Neural cell (in vitro differentiated cells): ENCODE measurements around the gene RNF213. TPM values are rescaled to one million over a fixed set of nuclear protein-coding genes. Genes with fewer than 3 reads are reported as not detected.
A peak's percentile ranks its signal among the peaks of the same experiment; 100 is the strongest.

Source experiments
- H2AFZ ChIP-seq: fragments of 200-600, 300-800 bp; sonication (generic), shearing (Covaris generic); 2 replicates; pipeline ENCODE4 v1.6.0; 2014; ENCODE audit warnings: low read depth, mild to moderate bottlenecking, antibody characterized with exemption, low read length, moderate library complexity
- H3F3A ChIP-seq: fragments of 200-600 bp; shearing (Covaris generic); 2 replicates; pipeline ENCODE4 v1.6.1; 2016; ENCODE audit warnings: mild to moderate bottlenecking, moderate library complexity, mixed read lengths, antibody characterized with exemption, low read length; ENCODE audit not compliant: insufficient read depth, poor library complexity, severe bottlenecking
- H3K27ac ChIP-seq: fragments of 200-600, 300-800 bp; sonication (generic), shearing (Covaris generic); 2 replicates; pipeline ENCODE4 v1.5.1; 2014; ENCODE audit warnings: mild to moderate bottlenecking, low read length, moderate library complexity
- H3K27me3 ChIP-seq: fragments of 300-800, 200-600 bp; sonication (generic), shearing (Covaris generic); 2 replicates; pipeline ENCODE4 v1.6.0; 2014; ENCODE audit warnings: mild to moderate bottlenecking, low read depth, low read length, moderate library complexity; ENCODE audit not compliant: insufficient read depth
- H3K36me3 ChIP-seq: fragments of 300-800, 200-600 bp; sonication (generic), shearing (Covaris generic); 2 replicates; pipeline ENCODE4 v1.5.1; 2014; ENCODE audit warnings: mild to moderate bottlenecking, antibody characterized with exemption, low read length, moderate library complexity; ENCODE audit not compliant: insufficient read depth
- H3K4me2 ChIP-seq: fragments of 300-800, 200-600 bp; sonication (generic), shearing (Covaris generic); 2 replicates; pipeline ENCODE4 v1.6.0; 2014; ENCODE audit warnings: mild to moderate bottlenecking, low read length
- H3K4me3 ChIP-seq: fragments of 300-800, 200-600 bp; sonication (generic), shearing (Covaris generic); 2 replicates; pipeline ENCODE4 v1.5.1; 2014; ENCODE audit warnings: mild to moderate bottlenecking, low read length, moderate library complexity
- H3K79me2 ChIP-seq: fragments of 200-600 bp; shearing (Covaris generic); replicated peaks from 2 replicates; pipeline ENCODE4 v1.6.0; 2014; ENCODE audit warnings: mild to moderate bottlenecking, low read length, moderate library complexity; ENCODE audit not compliant: insufficient read depth
- H3K9ac ChIP-seq: fragments of 300-800, 200-600 bp; sonication (generic), shearing (Covaris generic); 2 replicates; pipeline ENCODE4 v1.6.1; 2016; ENCODE audit warnings: mild to moderate bottlenecking, low read length, mixed read lengths
- H3K9me2 ChIP-seq: fragments of 200-600 bp; shearing (Covaris generic); 2 replicates; pipeline ENCODE4 v1.6.1; 2016; ENCODE audit warnings: mild to moderate bottlenecking, low read length, mixed read lengths; ENCODE audit not compliant: insufficient read depth
- H3K9me3 ChIP-seq: fragments of 200-600, 300-800 bp; sonication (generic), shearing (Covaris generic); 2 replicates; pipeline ENCODE4 v1.6.1; 2016; ENCODE audit warnings: mild to moderate bottlenecking, mixed run types, low read length, moderate library complexity, mixed read lengths
- H4K20me1 ChIP-seq: fragments of 200-600 bp; shearing (Covaris generic); 2 replicates; pipeline ENCODE4 v1.6.1; 2016; ENCODE audit warnings: mild to moderate bottlenecking, mixed run types; ENCODE audit not compliant: insufficient read depth
- CTCF ChIP-seq: fragments of 450-650 bp; IDR thresholded peaks from 2 replicates; pipeline ENCODE4 v1.5.1; 2014; ENCODE audit warnings: antibody characterized with exemption, mild to moderate bottlenecking, moderate library complexity; ENCODE audit not compliant: poor library complexity, severe bottlenecking
- EP300 ChIP-seq: fragments of 450-650 bp; conservative IDR thresholded peaks from 2 replicates; pipeline ENCODE4 v1.6.1; 2014; ENCODE audit warnings: antibody characterized with exemption, mild to moderate bottlenecking, moderate library complexity; ENCODE audit not compliant: poor library complexity, severe bottlenecking
- EZH2 ChIP-seq: fragments of 200-600, 300-800 bp; shearing (Covaris generic), sonication (generic); IDR thresholded peaks from 2 replicates; pipeline ENCODE4 v1.6.1; 2014; ENCODE audit warnings: antibody characterized with exemption, low read length, borderline replicate concordance, mild to moderate bottlenecking; ENCODE audit not compliant: insufficient read depth, poor library complexity, severe bottlenecking
- MXI1 ChIP-seq: fragments of 450-650 bp; conservative IDR thresholded peaks from 2 replicates; pipeline ENCODE4 v1.6.1; 2014; ENCODE audit warnings: antibody characterized with exemption, mild to moderate bottlenecking; ENCODE audit not compliant: poor library complexity, severe bottlenecking
- POLR2AphosphoS5 ChIP-seq: IDR thresholded peaks from 2 replicates; pipeline ENCODE4 v1.6.1; 2012
- RAD21 ChIP-seq: fragments of 450-650 bp; conservative IDR thresholded peaks from 2 replicates; pipeline ENCODE4 v1.6.1; 2014; ENCODE audit warnings: antibody characterized with exemption, mild to moderate bottlenecking, moderate library complexity
- REST ChIP-seq: IDR thresholded peaks from 2 replicates; pipeline ENCODE4 v1.6.1; 2012; ENCODE audit warnings: borderline replicate concordance
- SMC3 ChIP-seq: fragments of 450-650 bp; conservative IDR thresholded peaks from 2 replicates; pipeline ENCODE4 v1.6.1; 2014; ENCODE audit warnings: antibody characterized with exemption, mild to moderate bottlenecking, moderate library complexity; ENCODE audit not compliant: poor library complexity
- TAF1 ChIP-seq: IDR thresholded peaks from 2 replicates; pipeline ENCODE4 v1.6.1; 2012; ENCODE audit warnings: low read depth
- polyA plus RNA-seq: library from polyadenylated mRNA; depleted of rRNA; stranded (reverse); fragments of >200 nt; gene quantifications from 2 replicates; pipeline ENCODE4 v1.2.3, GENCODE V29; 2014

RNF213 gene
- polyA plus RNA-seq, 1 donor from 2014 or later = 1.5 TPM

GRCh38 chr17:80221351-80222105, 39.1 kb upstream of the RNF213 start:
- H3K4me3 ChIP-seq = peak overlapping the region; percentile 85
- H3K9ac ChIP-seq = peak overlapping the region; percentile 69
- no peaks in the 10 kb centered on the region for H3F3A ChIP-seq
- H3K4me2 ChIP-seq = peak overlapping the region; percentile 78
- no peak overlapping the region for H2AFZ ChIP-seq
- H3K9me3 ChIP-seq = no peaks in the 10 kb centered on the region
- H3K27ac ChIP-seq = no peak overlapping the region
- no peaks in the 10 kb centered on the region for H4K20me1 ChIP-seq
- H3K36me3 ChIP-seq = no peaks in the 10 kb centered on the region
- no peaks in the 10 kb centered on the region for H3K79me2 ChIP-seq
- no peaks in the 10 kb centered on the region for H3K27me3 ChIP-seq
- no peaks in the 10 kb centered on the region for H3K9me2 ChIP-seq
- TF ChIP-seq MXI1 (no peak), RAD21 (no peak), EZH2 (no peak), EP300 (no peak), TAF1 (no peak), REST (no peak), SMC3 (no peak), CTCF (no peak), POLR2AphosphoS5 (no peak)

- Histone ChIP-seq H3K4me2 (no peak overlapping the region), H3K9ac (no peak overlapping the region), H4K20me1 (no peaks in the 10 kb centered on the region), H3K4me3 (no peak overlapping the region), H3K27me3 (no peaks in the 10 kb centered on the region), H2AFZ (no peak overlapping the region), H3F3A (no peaks in the 10 kb centered on the region), H3K9me3 (no peaks in the 10 kb centered on the region), H3K27ac (no peak overlapping the region), H3K36me3 (no peaks in the 10 kb centered on the region), H3K79me2 (no peaks in the 10 kb centered on the region), H3K9me2 (no peaks in the 10 kb centered on the region)
- TF ChIP-seq REST (no peak), MXI1 (no peak), CTCF (no peak), EZH2 (no peak), EP300 (no peak), RAD21 (no peak), POLR2AphosphoS5 (no peak), SMC3 (no peak), TAF1 (no peak)
These were observed 38.1 kb upstream of the RNF213 start for GRCh38 chr17:80222376-80223141.
